GM18858 (cell line): ENCODE results near the gene ZNF407.

Experiments used
- ATAC-seq: cut with Tn5 transposase; IDR thresholded peaks from one replicate; pipeline ENCODE4 v1.9.1; 2021; ENCODE audit not compliant: unreplicated experiment

The ZNF407 gene

GRCh38 chr18:75041586-75041985, 443.9 kb downstream of the ZNF407 start:
- ATAC-seq, result no peak

- ATAC-seq, result no peak
These were observed 445.8 kb downstream of the ZNF407 start for GRCh38 chr18:75043478-75043877.

- no peak for ATAC-seq
These were observed 446.6 kb downstream of the ZNF407 start for GRCh38 chr18:75044296-75044695.

GRCh38 chr18:75044791-75045190, 447.1 kb downstream of the ZNF407 start:
- ATAC-seq, result no peak

GRCh38 chr18:75045272-75045671, 447.6 kb downstream of the ZNF407 start:
- no peak for ATAC-seq

- ATAC-seq, result no peak
These were observed 449.7 kb downstream of the ZNF407 start for GRCh38 chr18:75047240-75047961.

- no peak for ATAC-seq
These were observed 451.2 kb downstream of the ZNF407 start for GRCh38 chr18:75048776-75049454.

GRCh38 chr18:75049455-75049789, 451.8 kb downstream of the ZNF407 start:
- ATAC-seq, result no peak

GRCh38 chr18:75051757-75052156, 454.1 kb downstream of the ZNF407 start:
- no peak for ATAC-seq

- no peak for ATAC-seq
These were observed 454.8 kb downstream of the ZNF407 start for GRCh38 chr18:75052475-75052874.

- no peak for ATAC-seq
These were observed 455.5 kb downstream of the ZNF407 start for GRCh38 chr18:75053028-75053629.

GRCh38 chr18:75054046-75054445, 456.4 kb downstream of the ZNF407 start:
- ATAC-seq, result no peak

- ATAC-seq, result no peak
These were observed 456.9 kb downstream of the ZNF407 start for GRCh38 chr18:75054611-75055010.

GRCh38 chr18:75057169-75057960, 459.7 kb downstream of the ZNF407 start:
- no peak for ATAC-seq

- ATAC-seq, result no peak
These were observed 462.5 kb downstream of the ZNF407 start for GRCh38 chr18:75060185-75060584.

- no peak for ATAC-seq
These were observed 464.7 kb downstream of the ZNF407 start for GRCh38 chr18:75062297-75062886.

GRCh38 chr18:75063196-75063595, 465.5 kb downstream of the ZNF407 start:
- ATAC-seq, result no peak

- no peak for ATAC-seq
These were observed 466.2 kb downstream of the ZNF407 start for GRCh38 chr18:75063615-75064512.

- ATAC-seq, result no peak
These were observed 466.8 kb downstream of the ZNF407 start for GRCh38 chr18:75064513-75064905.
